DND-41 (cell line): ENCODE data around the gene DENND1A.

Experiments
- ATAC-seq: fragments of 200-7000 bp; cut with Tn5 transposase; 3 replicates; pipeline ENCODE4 v1.9.1; 2021; ENCODE audit warnings: low read depth; ENCODE audit not compliant: insufficient read depth
- DNase-seq: peaks from one replicate; pipeline ENCODE4 v3.0.0-alpha.2; 2020
- H2AFZ ChIP-seq: 2 replicates; pipeline ENCODE4 v1.6.0; 2012; ENCODE audit warnings: low read depth, low read length
- H3K27ac ChIP-seq: 2 replicates; pipeline ENCODE4 v1.5.1; 2012; ENCODE audit warnings: low read length, inconsistent platforms
- H3K27me3 ChIP-seq: fragments of 200-600 bp; sonication (generic); 2 replicates; pipeline ENCODE4 v1.6.0; 2012; ENCODE audit warnings: low read length, mild to moderate bottlenecking, inconsistent platforms; ENCODE audit not compliant: insufficient read depth, poor library complexity
- H3K36me3 ChIP-seq: 2 replicates; pipeline ENCODE4 v1.5.1; 2012; ENCODE audit warnings: low read length, inconsistent platforms; ENCODE audit not compliant: insufficient read depth
- H3K4me1 ChIP-seq: 2 replicates; pipeline ENCODE4 v1.5.1; 2012; ENCODE audit warnings: mild to moderate bottlenecking, low read length; ENCODE audit not compliant: insufficient read depth
- H3K4me2 ChIP-seq: 2 replicates; pipeline ENCODE4 v1.6.0; 2012; ENCODE audit warnings: mild to moderate bottlenecking, moderate library complexity, low read length, inconsistent platforms; ENCODE audit not compliant: insufficient read depth
- H3K4me3 ChIP-seq, 2 experiments: fragments of 200-600 bp in 1 of 2; shearing (Covaris generic) in 1 of 2; 2 replicates each; pipeline ENCODE4 v1.5.1; 2012 to 2016; ENCODE audit warnings: inconsistent platforms in 2 of 2, low read length in 2 of 2, mild to moderate bottlenecking in 2 of 2, low read depth in 1 of 2, moderate library complexity in 1 of 2
- H3K79me2 ChIP-seq: 2 replicates; pipeline ENCODE4 v1.6.0; 2012; ENCODE audit warnings: low read length, inconsistent platforms; ENCODE audit not compliant: insufficient read depth
- H3K9ac ChIP-seq: 2 replicates; pipeline ENCODE4 v1.6.0; 2012; ENCODE audit warnings: low read depth, mild to moderate bottlenecking, inconsistent platforms, low read length, moderate library complexity
- H3K9me3 ChIP-seq: 2 replicates; pipeline ENCODE4 v1.5.1; 2012; ENCODE audit warnings: low read length, moderate library complexity, mild to moderate bottlenecking, inconsistent platforms; ENCODE audit not compliant: insufficient read depth, severe bottlenecking
- H4K20me1 ChIP-seq: 2 replicates; pipeline ENCODE4 v1.6.0; 2012; ENCODE audit warnings: low read length; ENCODE audit not compliant: insufficient read depth
- EZH2 ChIP-seq: IDR thresholded peaks from 3 replicates; pipeline ENCODE4 v1.6.1; 2012; ENCODE audit warnings: borderline replicate concordance, low read depth, mild to moderate bottlenecking, moderate library complexity, low read length, inconsistent platforms; ENCODE audit not compliant: severe bottlenecking
- TF ChIP-seq, protein P1 (sequence below): IDR thresholded peaks from 2 replicates; pipeline ENCODE4 v1.5.1; 2012; ENCODE audit warnings: borderline replicate concordance, low read length, moderate library complexity, mild to moderate bottlenecking; ENCODE audit not compliant: poor library complexity, severe bottlenecking; ENCODE audit errors: extremely low read depth

DENND1A gene

DNA sequence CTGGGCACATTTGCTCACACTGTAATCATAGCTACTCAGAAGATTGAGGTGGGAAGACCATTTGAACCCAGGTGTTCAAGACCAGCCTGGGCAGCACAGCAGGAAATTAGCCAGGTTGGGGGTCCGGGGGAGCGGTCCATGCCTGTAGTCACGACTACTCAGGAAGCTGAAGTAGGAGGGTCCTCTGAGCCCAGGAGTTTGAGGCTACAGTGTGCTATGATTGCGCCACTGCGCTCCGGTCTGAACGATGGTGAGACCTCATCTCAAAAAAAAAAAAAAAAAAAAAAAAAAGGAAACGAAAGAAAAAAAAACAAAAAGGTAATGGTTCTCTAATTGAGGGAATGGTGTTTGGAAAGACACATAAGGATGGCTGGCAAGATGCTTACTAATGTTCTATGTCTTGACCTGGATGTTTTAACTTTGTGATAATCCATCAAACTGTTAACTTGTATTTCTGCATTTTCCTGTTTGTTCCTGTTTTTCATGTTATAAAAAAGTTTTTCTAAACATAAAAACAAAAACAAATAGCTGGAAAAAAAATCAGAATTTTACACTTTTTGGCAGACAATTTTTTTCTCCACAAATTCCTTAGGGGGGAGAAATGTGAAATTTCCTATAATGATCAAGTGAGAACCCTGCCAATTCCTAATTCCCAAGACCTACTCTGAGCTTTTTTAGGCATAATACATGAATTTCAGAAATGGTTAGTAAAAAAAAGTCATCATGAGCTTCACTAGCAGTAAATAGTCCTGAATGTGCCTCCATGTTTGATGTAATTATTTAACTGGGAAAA is 96.9 kb downstream of the DENND1A start:
- DNase-seq (no peak), ATAC-seq (no peak)
- H3K9ac ChIP-seq = no peak overlapping the region
- H3K27ac ChIP-seq = no peak overlapping the region
- H3K4me1 ChIP-seq = no peaks in the 10 kb centered on the region
- H2AFZ ChIP-seq = no peak overlapping the region
- H3K79me2 ChIP-seq = no peaks in the 10 kb centered on the region
- no peaks in the 10 kb centered on the region for H3K27me3 ChIP-seq
- peaks cover 16% of the 10 kb centered on the region for H3K9me3 ChIP-seq
- H4K20me1 ChIP-seq = no peaks in the 10 kb centered on the region
- no peaks in the 10 kb centered on the region for H3K36me3 ChIP-seq
- H3K4me2 ChIP-seq = no peak overlapping the region
- TF ChIP-seq EZH2 = no peak
- TF ChIP-seq, protein P1, sequence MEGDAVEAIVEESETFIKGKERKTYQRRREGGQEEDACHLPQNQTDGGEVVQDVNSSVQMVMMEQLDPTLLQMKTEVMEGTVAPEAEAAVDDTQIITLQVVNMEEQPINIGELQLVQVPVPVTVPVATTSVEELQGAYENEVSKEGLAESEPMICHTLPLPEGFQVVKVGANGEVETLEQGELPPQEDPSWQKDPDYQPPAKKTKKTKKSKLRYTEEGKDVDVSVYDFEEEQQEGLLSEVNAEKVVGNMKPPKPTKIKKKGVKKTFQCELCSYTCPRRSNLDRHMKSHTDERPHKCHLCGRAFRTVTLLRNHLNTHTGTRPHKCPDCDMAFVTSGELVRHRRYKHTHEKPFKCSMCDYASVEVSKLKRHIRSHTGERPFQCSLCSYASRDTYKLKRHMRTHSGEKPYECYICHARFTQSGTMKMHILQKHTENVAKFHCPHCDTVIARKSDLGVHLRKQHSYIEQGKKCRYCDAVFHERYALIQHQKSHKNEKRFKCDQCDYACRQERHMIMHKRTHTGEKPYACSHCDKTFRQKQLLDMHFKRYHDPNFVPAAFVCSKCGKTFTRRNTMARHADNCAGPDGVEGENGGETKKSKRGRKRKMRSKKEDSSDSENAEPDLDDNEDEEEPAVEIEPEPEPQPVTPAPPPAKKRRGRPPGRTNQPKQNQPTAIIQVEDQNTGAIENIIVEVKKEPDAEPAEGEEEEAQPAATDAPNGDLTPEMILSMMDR = no peak
- H3K4me3 ChIP-seq = no peak overlapping the region

DNA sequence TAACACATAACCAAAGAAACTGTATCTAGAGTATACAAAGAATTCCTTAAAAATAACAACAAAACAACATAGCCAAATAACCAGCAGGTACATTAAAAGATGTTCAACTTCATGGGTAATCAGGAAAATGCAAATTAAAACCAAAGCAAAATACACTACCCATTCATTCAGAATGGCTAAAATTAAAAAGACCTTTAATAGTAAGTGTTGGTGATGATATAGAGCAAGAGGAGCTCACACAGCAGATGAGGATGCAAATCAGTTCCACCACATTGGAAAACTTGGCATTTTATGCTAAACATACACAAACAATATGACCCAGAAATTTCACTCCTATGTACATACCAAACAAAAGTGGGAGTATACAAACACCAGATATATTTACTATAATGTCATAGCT is 97.8 kb downstream of the DENND1A start:
- no peak overlapping the region for H3K9ac ChIP-seq
- ATAC-seq (no peak), DNase-seq (no peak)
- H3K36me3 ChIP-seq = no peaks in the 10 kb centered on the region
- H3K79me2 ChIP-seq = no peaks in the 10 kb centered on the region
- H3K9me3 ChIP-seq = peaks cover 16% of the 10 kb centered on the region
- no peak overlapping the region for H3K4me3 ChIP-seq
- no peaks in the 10 kb centered on the region for H3K27me3 ChIP-seq
- H3K27ac ChIP-seq = no peak overlapping the region
- H4K20me1 ChIP-seq = no peaks in the 10 kb centered on the region
- no peak overlapping the region for H3K4me2 ChIP-seq
- H3K4me1 ChIP-seq = no peaks in the 10 kb centered on the region
- no peak overlapping the region for H2AFZ ChIP-seq
- TF ChIP-seq, protein P1 = no peak
- TF ChIP-seq EZH2 = no peak

DNA sequence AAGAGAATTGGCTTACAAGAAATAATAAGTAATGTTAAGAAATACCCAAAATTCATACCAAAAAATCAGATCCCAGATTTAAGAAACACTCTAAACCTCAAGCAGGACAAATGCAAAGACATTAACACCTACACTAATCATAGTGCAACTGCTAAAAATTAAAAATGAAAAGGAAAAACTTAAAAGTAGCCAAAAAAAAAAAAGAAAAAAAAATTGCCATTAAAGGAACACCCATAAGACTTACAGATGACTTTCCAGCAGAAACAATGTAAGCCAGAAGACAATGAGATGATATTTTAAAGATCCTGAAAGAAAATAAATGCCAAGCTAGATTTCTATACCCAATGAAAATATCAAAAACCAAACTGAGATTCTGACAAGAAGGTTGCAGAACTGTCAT is 101.5 kb downstream of the DENND1A start:
- peaks cover 16% of the 10 kb centered on the region for H3K9me3 ChIP-seq
- ATAC-seq = no peak
- H3K9ac ChIP-seq = no peak overlapping the region

More for the DNA sequence above, 101.5 kb downstream of the DENND1A start:
- Histone ChIP-seq H3K4me1 (no peaks in the 10 kb centered on the region), H3K27me3 (no peaks in the 10 kb centered on the region), H3K4me2 (no peak overlapping the region), H3K79me2 (no peaks in the 10 kb centered on the region), H3K27ac (no peak overlapping the region), H3K36me3 (no peaks in the 10 kb centered on the region), H3K4me3 (no peak overlapping the region), H2AFZ (no peak overlapping the region), H4K20me1 (no peaks in the 10 kb centered on the region)
- TF ChIP-seq EZH2 = no peak
- TF ChIP-seq, protein P1 = no peak
- DNase-seq = no peak
